PC-9 (cell line): ENCODE results near the gene COL20A1. TPM values are rescaled to one million over a fixed set of nuclear protein-coding genes. Genes with fewer than 3 reads are reported as not detected.
"Not testable (repeated sequence)": the region's sequence is repeated elsewhere in the genome, so short reads cannot be mapped to it uniquely, and the experiment has no call there.

ENCODE experiments used
- BruUV-seq: library from RNA; stranded (reverse); fragments of 400-500 nt; replicated peaks from 2 replicates; lab custom pipeline; 2021; lab: Mats Ljungman, UMichigan
- CTCF ChIA-PET: fragments of 300-600 bp; sonication (Branson Sonifier 250); formaldehyde crosslinking; loops from one replicate; lab custom pipeline; 2022; ENCODE audit warnings: antibody characterized with exemption; lab: Charles Lee
- POLR2A ChIA-PET: fragments of 300-600 bp; sonication (Branson Sonifier 250); formaldehyde crosslinking; loops from one replicate; lab custom pipeline; 2022; ENCODE audit warnings: antibody characterized with exemption; ENCODE audit not compliant: unreplicated experiment; lab: Charles Lee
- DNase-seq, 2 experiments: peaks; one replicate each; pipeline versions ENCODE4 v3.0.0 to v3.0.0-alpha.2; 2015 to 2022; ENCODE audit warnings: mixed read lengths in 1 of 2
- H2AFZ ChIP-seq: fragments of 200-600 bp; sonication (generic); 2 replicates; pipeline ENCODE4 v1.8.1; 2017; ENCODE audit warnings: antibody characterized with exemption
- H3F3A ChIP-seq: fragments of 200-600 bp; sonication (generic); 2 replicates; pipeline ENCODE4 v1.8.1; 2017; ENCODE audit warnings: antibody characterized with exemption, mild to moderate bottlenecking, low read depth; ENCODE audit not compliant: insufficient read depth
- H3K27ac ChIP-seq: fragments of 200-600 bp; sonication (generic); 2 replicates; pipeline ENCODE4 v1.6.1; 2016; ENCODE audit warnings: mixed run types
- H3K27me3 ChIP-seq: fragments of 200-600 bp; sonication (generic); 2 replicates; pipeline ENCODE4 v1.6.1; 2016; ENCODE audit warnings: low read depth, mixed run types; ENCODE audit not compliant: insufficient read depth
- H3K36me3 ChIP-seq: fragments of 200-600 bp; sonication (generic); 2 replicates; pipeline ENCODE4 v1.6.1; 2016; ENCODE audit warnings: low read depth, mixed run types
- H3K4me1 ChIP-seq: fragments of 200-600 bp; sonication (generic); replicated peaks from 2 replicates; pipeline ENCODE4 v1.6.1; 2016; ENCODE audit warnings: mixed run types; ENCODE audit not compliant: insufficient read depth
- H3K4me2 ChIP-seq: fragments of 200-600 bp; sonication (generic); 2 replicates; pipeline ENCODE4 v1.6.1; 2017; ENCODE audit warnings: mixed run types
- H3K4me3 ChIP-seq: fragments of 200-600 bp; sonication (generic); 2 replicates; pipeline ENCODE4 v1.6.1; 2016; ENCODE audit warnings: mixed run types
- H3K79me2 ChIP-seq: fragments of 200-600 bp; sonication (generic); 2 replicates; pipeline ENCODE4 v1.6.1; 2017; ENCODE audit warnings: low read depth, mixed run types
- H3K9me2 ChIP-seq: fragments of 200-600 bp; sonication (generic); 2 replicates; pipeline ENCODE4 v1.8.1; 2017; ENCODE audit warnings: mild to moderate bottlenecking; ENCODE audit not compliant: insufficient read depth
- H3K9me3 ChIP-seq: fragments of 200-600 bp; sonication (generic); 2 replicates; pipeline ENCODE4 v1.8.1; 2016; ENCODE audit warnings: low read depth; ENCODE audit not compliant: insufficient read depth
- H4K20me1 ChIP-seq: fragments of 200-600 bp; sonication (generic); 2 replicates; pipeline ENCODE4 v1.8.1; 2017; ENCODE audit not compliant: insufficient read depth
- CTCF ChIP-seq: fragments of 200-600 bp; sonication (generic); conservative IDR thresholded peaks from 2 replicates; pipeline ENCODE4 v1.6.1; 2017; ENCODE audit warnings: mixed run types, antibody characterized with exemption, mild to moderate bottlenecking, moderate library complexity
- EZH2 ChIP-seq: fragments of 200-600 bp; sonication (generic); IDR thresholded peaks from 2 replicates; pipeline ENCODE4 v1.8.0; 2017; ENCODE audit warnings: antibody characterized with exemption, low read depth
- intact Hi-C: fragments of 100-400 bp; cut with micrococcal nuclease; formaldehyde crosslinking; loops from one replicate; pipeline ENCODE4 v1.10.0; 2022; ENCODE audit not compliant: unreplicated experiment
- total RNA-seq: library from RNA; stranded (reverse); gene quantifications from 2 replicates; pipeline ENCODE4 v1.2.3, GENCODE V29; 2021

The COL20A1 gene
- total RNA-seq, 1 experiment from 2014 or later: not detected

DNA sequence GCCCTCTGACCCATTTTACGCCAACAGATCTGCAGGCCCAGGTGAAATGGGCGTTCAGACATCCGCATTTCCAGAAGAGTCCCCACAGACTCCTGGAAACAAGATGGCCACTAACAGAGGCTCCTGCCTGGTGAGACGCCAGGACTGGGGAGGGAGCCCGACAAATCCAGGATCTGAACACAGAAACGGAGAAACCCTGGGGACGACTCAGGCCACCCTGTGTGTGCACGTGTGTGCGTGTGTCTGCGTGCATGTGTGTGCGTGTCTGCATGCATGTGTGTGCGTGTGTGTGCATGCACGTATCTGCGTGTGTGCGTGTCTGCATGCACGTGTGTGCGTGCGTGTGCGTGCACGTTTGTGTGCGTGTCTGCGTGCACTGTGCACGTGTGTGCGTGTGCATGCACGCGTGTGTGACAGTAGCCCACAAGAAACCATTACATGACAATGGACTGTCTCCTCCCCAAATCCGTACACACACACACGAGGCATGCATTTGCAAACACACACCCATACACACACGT lies 43.3 kb downstream of the COL20A1 start:
- Histone ChIP-seq H3K4me3 (no peak overlapping the region), H3K9me3 (peaks cover 7% of the 10 kb centered on the region; the same call in 1 of the 2 replicates), H3K27ac (no peak overlapping the region), H3K27me3 (peaks cover 87% of the 10 kb centered on the region), H4K20me1 (no peaks in the 10 kb centered on the region), H3K4me2 (no peak overlapping the region), H3K79me2 (no peaks in the 10 kb centered on the region), H3K36me3 (no peaks in the 10 kb centered on the region), H3K9me2 (no peaks in the 10 kb centered on the region), H2AFZ (no peak overlapping the region), H3F3A (peaks cover 12% of the 10 kb centered on the region), H3K4me1 (0 out of 2 replicates have a peak, but pooled peaks cover 2% of the 10 kb centered on the region)
- DNase-seq: no peak
- ChIA-PET POLR2A (no interaction called here), CTCF (no interaction called here)
- no TSS peak for BruUV-seq
- TF ChIP-seq EZH2: no peak
- TF ChIP-seq CTCF: no peak
- intact Hi-C loops: no loop called here

GRCh38 chr20:63337786-63338420 lies 44.9 kb downstream of the COL20A1 start:
- no peaks in the 10 kb centered on the region for H3K36me3 ChIP-seq
- H3K27ac ChIP-seq: no peak overlapping the region
- peaks cover 12% of the 10 kb centered on the region for H3F3A ChIP-seq
- ChIA-PET CTCF (no interaction called here), POLR2A (no interaction called here)
- H3K79me2 ChIP-seq: no peaks in the 10 kb centered on the region
- DNase-seq: no peak
- H3K27me3 ChIP-seq: peaks cover 91% of the 10 kb centered on the region
- no peak overlapping the region for H2AFZ ChIP-seq
- intact Hi-C loops: no loop called here
- H3K4me3 ChIP-seq: no peak overlapping the region
- no peaks in the 10 kb centered on the region for H4K20me1 ChIP-seq
- H3K4me2 ChIP-seq: no peak overlapping the region
- peaks cover 7% of the 10 kb centered on the region; the same call in 1 of the 2 replicates for H3K9me3 ChIP-seq
- no peak for TF ChIP-seq CTCF
- TF ChIP-seq EZH2: no peak
- no peaks in the 10 kb centered on the region for H3K9me2 ChIP-seq
- no peaks in the 10 kb centered on the region for H3K4me1 ChIP-seq
- BruUV-seq: no TSS peak

- H3K4me3 ChIP-seq, H3K27ac ChIP-seq, DNase-seq, H3K9me3 ChIP-seq, H2AFZ ChIP-seq, BruUV-seq, H3K4me1 ChIP-seq, POLR2A ChIA-PET, H3K79me2 ChIP-seq, CTCF ChIA-PET, H4K20me1 ChIP-seq, intact Hi-C loops, H3K36me3 ChIP-seq, H3K4me2 ChIP-seq, H3K9me2 ChIP-seq: not testable (repeated sequence)
- Histone ChIP-seq H3K27me3 (peaks cover 91% of the 10 kb centered on the region), H3F3A (peaks cover 12% of the 10 kb centered on the region)
Observed at GRCh38 chr20:63339154-63340094, 46.4 kb downstream of the COL20A1 start.

GRCh38 chr20:63340158-63340688 lies 47.2 kb downstream of the COL20A1 start:
- H4K20me1 ChIP-seq, H3K79me2 ChIP-seq, H3K27ac ChIP-seq, BruUV-seq, H3K4me3 ChIP-seq, H3K4me2 ChIP-seq, CTCF ChIA-PET, H3K9me2 ChIP-seq, H3K4me1 ChIP-seq, H3K36me3 ChIP-seq, POLR2A ChIA-PET, DNase-seq, H2AFZ ChIP-seq, intact Hi-C loops, H3K9me3 ChIP-seq: not testable (repeated sequence)
- peaks cover 12% of the 10 kb centered on the region for H3F3A ChIP-seq
- H3K27me3 ChIP-seq: peaks cover 91% of the 10 kb centered on the region
